ENCODE data around the gene TFIP11. TPM values are rescaled to one million over a fixed set of nuclear protein-coding genes. Genes with fewer than 3 reads are reported as not detected.

The TFIP11 gene
- total RNA-seq, 1 experiment from 2014 or later = 29.8 TPM

DNA sequence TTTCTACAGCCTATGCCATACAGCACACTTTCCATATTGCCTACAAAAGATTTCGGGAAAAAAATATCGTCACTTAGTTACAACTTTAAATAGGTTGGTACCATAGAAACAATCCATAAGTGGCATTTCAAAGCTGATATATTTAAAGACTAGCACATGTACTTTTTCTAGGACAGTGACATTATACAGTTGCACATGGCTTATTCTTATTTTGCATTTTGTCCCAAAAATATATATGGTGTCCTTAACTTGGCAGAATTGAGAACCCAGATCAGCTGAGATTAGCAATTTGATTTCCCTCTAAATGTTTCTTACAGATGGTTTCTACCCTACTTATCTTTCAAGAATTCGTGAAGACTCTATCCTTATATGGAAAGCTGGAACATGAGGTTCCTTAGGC, 3.7 kb upstream of the TFIP11 start:
- no TSS peak for BruUV-seq (replicated peaks)
- POLR2A ChIA-PET = interaction anchor here (0.7 kb wide), 1 partner anchor 193 kb away, joined by 9 read pairs; no protein-coding TSS in a partner anchor
- TF ChIP-seq, protein P1, sequence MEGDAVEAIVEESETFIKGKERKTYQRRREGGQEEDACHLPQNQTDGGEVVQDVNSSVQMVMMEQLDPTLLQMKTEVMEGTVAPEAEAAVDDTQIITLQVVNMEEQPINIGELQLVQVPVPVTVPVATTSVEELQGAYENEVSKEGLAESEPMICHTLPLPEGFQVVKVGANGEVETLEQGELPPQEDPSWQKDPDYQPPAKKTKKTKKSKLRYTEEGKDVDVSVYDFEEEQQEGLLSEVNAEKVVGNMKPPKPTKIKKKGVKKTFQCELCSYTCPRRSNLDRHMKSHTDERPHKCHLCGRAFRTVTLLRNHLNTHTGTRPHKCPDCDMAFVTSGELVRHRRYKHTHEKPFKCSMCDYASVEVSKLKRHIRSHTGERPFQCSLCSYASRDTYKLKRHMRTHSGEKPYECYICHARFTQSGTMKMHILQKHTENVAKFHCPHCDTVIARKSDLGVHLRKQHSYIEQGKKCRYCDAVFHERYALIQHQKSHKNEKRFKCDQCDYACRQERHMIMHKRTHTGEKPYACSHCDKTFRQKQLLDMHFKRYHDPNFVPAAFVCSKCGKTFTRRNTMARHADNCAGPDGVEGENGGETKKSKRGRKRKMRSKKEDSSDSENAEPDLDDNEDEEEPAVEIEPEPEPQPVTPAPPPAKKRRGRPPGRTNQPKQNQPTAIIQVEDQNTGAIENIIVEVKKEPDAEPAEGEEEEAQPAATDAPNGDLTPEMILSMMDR (IDR thresholded peaks at IDR 0.05) = no peak
- TF ChIP-seq SIN3A (IDR thresholded peaks at IDR 0.05; ENCODE audit: borderline replicate concordance, insufficient read depth, low read depth, low read length) = no peak
- TF ChIP-seq, protein P2, sequence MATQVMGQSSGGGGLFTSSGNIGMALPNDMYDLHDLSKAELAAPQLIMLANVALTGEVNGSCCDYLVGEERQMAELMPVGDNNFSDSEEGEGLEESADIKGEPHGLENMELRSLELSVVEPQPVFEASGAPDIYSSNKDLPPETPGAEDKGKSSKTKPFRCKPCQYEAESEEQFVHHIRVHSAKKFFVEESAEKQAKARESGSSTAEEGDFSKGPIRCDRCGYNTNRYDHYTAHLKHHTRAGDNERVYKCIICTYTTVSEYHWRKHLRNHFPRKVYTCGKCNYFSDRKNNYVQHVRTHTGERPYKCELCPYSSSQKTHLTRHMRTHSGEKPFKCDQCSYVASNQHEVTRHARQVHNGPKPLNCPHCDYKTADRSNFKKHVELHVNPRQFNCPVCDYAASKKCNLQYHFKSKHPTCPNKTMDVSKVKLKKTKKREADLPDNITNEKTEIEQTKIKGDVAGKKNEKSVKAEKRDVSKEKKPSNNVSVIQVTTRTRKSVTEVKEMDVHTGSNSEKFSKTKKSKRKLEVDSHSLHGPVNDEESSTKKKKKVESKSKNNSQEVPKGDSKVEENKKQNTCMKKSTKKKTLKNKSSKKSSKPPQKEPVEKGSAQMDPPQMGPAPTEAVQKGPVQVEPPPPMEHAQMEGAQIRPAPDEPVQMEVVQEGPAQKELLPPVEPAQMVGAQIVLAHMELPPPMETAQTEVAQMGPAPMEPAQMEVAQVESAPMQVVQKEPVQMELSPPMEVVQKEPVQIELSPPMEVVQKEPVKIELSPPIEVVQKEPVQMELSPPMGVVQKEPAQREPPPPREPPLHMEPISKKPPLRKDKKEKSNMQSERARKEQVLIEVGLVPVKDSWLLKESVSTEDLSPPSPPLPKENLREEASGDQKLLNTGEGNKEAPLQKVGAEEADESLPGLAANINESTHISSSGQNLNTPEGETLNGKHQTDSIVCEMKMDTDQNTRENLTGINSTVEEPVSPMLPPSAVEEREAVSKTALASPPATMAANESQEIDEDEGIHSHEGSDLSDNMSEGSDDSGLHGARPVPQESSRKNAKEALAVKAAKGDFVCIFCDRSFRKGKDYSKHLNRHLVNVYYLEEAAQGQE (IDR thresholded peaks at IDR 0.05; ENCODE audit: insufficient read depth in 1 of 2, low read depth in 2 of 2, low read length in 1 of 2) = no peak
- TF ChIP-seq TCF7L2 (IDR thresholded peaks at IDR 0.05; ENCODE audit: low read depth, low read length) = no peak
- TF ChIP-seq POLR2AphosphoS5 (IDR thresholded peaks at IDR 0.05; ENCODE audit: low read depth, low read length) = no peak
- intact Hi-C loops (cut with micrococcal nuclease; ENCODE audit: unreplicated experiment) (no loop called here), in situ Hi-C loops (cut with HindIII; ENCODE audit: low pct_unique_long_range_greater_than_20kb, low sequenced_read_pairs) (no loop called here)
- no peak overlapping the region for H3K4me3 ChIP-seq (ENCODE audit: low read depth in 2 of 2, low read length in 2 of 2)
- DNase-seq (ENCODE audit: low read depth, low spot score) = no peak
- no peak for ATAC-seq
- H3K9me3 ChIP-seq (ENCODE audit: control insufficient read depth, insufficient read depth, low read depth, low read length) = no peaks in the 10 kb centered on the region
- peaks cover 3% of the 10 kb centered on the region for H3K36me3 ChIP-seq (ENCODE audit: control insufficient read depth, insufficient read depth, low read length)
- H3K27me3 ChIP-seq (ENCODE audit: control insufficient read depth, insufficient read depth, low read length) = no peaks in the 10 kb centered on the region
- H3K27ac ChIP-seq (ENCODE audit: low read length) = no peak overlapping the region
- peaks cover 11% of the 10 kb centered on the region; the same call in 1 of the 2 replicates for H3K4me1 ChIP-seq (ENCODE audit: control insufficient read depth, insufficient read depth, low read length)
- CTCF ChIA-PET = no interaction called here

DNA sequence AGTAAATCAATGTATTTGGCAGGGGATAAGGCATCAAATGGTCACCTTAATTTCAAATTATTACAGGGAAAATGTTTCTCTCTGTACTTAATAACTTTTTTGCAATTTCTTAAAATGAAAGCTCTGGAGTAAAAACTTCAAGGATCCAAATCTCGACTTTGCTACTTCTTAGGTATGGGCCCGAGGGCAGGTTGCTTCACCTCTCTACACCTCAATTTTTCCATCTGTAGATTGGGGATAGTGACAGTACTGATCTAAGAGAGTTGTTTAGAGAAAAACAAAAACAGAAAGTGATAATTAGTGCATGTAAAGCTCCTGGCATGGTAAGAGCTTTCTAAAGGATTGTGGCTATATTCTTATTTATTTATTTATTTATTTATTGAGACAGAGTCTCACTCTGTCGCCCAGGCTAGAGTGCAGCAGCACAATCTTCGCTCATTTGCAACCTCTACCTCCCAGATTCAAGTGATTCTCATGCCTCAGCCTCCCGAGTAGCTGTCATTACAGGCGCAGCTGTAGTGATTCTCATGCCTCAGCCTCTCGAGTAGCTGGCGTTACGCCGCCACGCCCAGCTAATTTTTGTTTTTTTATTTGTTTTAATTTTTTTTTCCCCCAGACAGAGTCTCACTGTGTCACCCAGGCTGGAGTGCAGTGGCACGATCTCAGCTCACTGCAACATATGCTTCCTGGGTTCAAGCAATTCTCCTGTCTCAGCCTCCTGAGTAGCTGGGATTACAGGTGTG, 2.3 kb upstream of the TFIP11 start:
- Histone ChIP-seq H3K9me3 (ENCODE audit: control insufficient read depth, insufficient read depth, low read depth, low read length) (no peaks in the 10 kb centered on the region), H3K4me1 (ENCODE audit: control insufficient read depth, insufficient read depth, low read length) (peaks cover 11% of the 10 kb centered on the region; the same call in 1 of the 2 replicates), H3K36me3 (ENCODE audit: control insufficient read depth, insufficient read depth, low read length) (peaks cover 8% of the 10 kb centered on the region), H3K27me3 (ENCODE audit: control insufficient read depth, insufficient read depth, low read length) (no peaks in the 10 kb centered on the region), H3K27ac (ENCODE audit: low read length) (no peak overlapping the region), H3K4me3 (ENCODE audit: low read depth in 2 of 2, low read length in 2 of 2) (no peak overlapping the region)
- DNase-seq (ENCODE audit: low read depth, low spot score) = no peak
- POLR2A ChIA-PET = interaction anchor here (0.6 kb wide), 1 partner anchor 361 kb away, joined by 3 read pairs; no protein-coding TSS in a partner anchor
- intact Hi-C loops (cut with micrococcal nuclease; ENCODE audit: unreplicated experiment) = no loop called here
- CTCF ChIA-PET = no interaction called here
- no peak for TF ChIP-seq SIN3A (IDR thresholded peaks at IDR 0.05; ENCODE audit: borderline replicate concordance, insufficient read depth, low read depth, low read length)
- TF ChIP-seq, protein P2 (IDR thresholded peaks at IDR 0.05; ENCODE audit: insufficient read depth in 1 of 2, low read depth in 2 of 2, low read length in 1 of 2) = no peak
- ATAC-seq = no peak
- BruUV-seq (replicated peaks) = no TSS peak
- in situ Hi-C loops (cut with HindIII; ENCODE audit: low pct_unique_long_range_greater_than_20kb, low sequenced_read_pairs) = no loop called here
